ENCODE measurements around the gene CARD19.

Gene CARD19

DNA sequence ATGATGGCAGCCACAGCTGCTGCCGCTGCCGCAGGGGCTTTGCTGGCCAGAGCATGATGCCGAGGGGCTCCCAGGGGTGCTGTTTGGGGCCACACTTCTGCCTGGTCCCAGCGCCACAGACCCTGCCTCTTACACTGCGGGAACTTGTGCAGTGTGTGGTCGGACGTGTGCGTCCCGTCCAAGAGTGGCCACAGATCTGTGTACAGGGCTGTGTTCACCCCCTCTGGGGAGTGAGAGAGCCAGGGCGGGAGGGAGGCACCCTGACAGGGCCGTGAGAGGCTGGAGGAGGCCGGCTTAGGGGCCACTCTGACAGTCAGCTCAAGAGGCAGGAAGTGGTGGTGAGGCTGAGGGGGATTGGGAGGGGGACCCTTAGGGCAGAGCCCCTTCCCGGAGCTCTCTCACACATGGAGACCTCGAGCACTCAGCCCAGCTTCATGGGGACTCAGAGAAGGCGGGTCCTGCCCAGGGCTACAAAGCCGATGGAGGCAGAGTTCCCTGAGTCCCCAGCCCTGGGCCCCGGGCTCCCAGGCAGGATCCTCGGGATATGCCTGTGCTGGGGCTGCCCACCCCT, 13.1 kb upstream of the CARD19 start:
- Histone ChIP-seq H3K27ac (ENCODE audit: low read depth, low read length) (no peak overlapping the region), H3K4me3 (ENCODE audit: low read depth in 1 of 2, low read length in 2 of 2) (no peak overlapping the region)

DNA sequence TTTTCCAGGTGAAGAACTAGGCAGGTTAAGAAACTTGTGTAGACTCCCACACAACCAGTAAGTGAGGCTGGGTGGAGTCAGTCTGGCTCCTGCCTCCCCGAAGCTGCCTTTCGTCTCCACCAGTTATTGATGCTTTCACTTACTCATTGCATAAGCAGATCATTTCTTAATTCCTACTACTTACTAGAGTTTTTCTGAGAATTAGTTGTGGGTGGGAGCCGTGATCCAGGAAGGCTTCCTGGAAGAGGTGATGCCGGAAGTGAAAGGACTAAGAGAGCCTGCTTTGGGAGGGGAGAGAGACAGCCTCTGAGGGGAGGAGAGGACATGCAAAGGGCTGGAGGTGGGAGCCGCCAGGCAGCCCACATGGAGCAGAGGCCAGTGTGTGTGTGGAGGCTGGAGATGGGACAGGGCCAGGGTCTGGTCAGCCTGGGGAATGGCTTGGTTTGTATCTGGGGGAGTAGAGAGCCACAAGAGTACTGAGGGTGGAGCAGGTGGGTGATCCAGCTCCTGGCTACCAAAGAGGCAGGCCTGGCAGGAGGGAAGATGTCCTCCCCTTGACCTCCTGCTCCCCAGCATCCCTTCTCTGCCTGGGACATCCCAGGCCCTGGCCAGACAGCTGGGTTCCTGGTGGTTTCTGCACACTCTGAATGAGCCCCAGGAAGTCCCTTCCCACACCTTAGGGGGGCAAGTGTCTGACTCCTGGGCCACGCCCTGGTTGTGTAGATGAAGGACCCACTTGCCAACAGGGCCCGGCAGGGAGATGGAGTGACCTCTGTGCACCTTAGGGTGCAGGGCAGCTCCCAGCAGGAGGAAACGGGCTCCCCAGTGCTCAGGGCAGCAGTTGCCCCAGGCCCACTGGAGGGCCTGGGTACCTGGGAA, 12.2 kb upstream of the CARD19 start:
- H3K9me3 ChIP-seq (ENCODE audit: low read length), result no peaks in the 10 kb centered on the region
- no peaks in the 10 kb centered on the region for H3K27me3 ChIP-seq (ENCODE audit: control insufficient read depth in 1 of 2, insufficient read depth in 2 of 2, low read length in 2 of 2)
- no peak overlapping the region for H3K4me3 ChIP-seq (ENCODE audit: low read depth in 1 of 2, low read length in 2 of 2)
- no peaks in the 10 kb centered on the region for H3K36me3 ChIP-seq (ENCODE audit: insufficient read depth, low read length)
- H3K9ac ChIP-seq (ENCODE audit: low read length), result no peak overlapping the region
- no peak overlapping the region for H3K27ac ChIP-seq (ENCODE audit: low read depth, low read length)
- H3K4me1 ChIP-seq (ENCODE audit: insufficient read depth, low read length), result no peaks in the 10 kb centered on the region

More for the DNA sequence above, 13.1 kb upstream of the CARD19 start:
- no peaks in the 10 kb centered on the region for H3K4me1 ChIP-seq (ENCODE audit: insufficient read depth, low read length)
- H3K27me3 ChIP-seq (ENCODE audit: control insufficient read depth in 1 of 2, insufficient read depth in 2 of 2, low read length in 2 of 2), result no peaks in the 10 kb centered on the region
- H3K9me3 ChIP-seq (ENCODE audit: low read length), result no peaks in the 10 kb centered on the region
- H3K36me3 ChIP-seq (ENCODE audit: insufficient read depth, low read length), result no peaks in the 10 kb centered on the region
- H3K9ac ChIP-seq (ENCODE audit: low read length), result no peak overlapping the region

DNA sequence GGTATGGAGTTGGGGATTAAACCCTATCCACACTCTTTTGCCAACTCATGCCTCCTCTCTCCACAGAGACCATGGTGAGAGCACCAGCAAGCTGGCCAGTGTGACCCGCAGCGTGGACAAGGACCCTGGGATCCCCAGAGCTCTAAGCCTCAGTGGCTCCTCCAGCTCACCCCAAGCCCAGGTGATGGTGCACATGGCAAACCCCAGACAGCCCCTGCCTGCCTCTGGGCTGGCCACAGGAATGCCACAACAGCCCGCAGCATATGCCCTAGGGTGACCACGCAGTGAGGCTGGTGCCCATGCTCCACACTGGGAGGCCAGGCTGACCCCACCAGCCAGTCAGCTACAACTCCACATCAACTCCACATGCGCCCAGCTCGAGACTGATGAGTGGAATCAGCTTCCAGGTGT, 11.5 kb upstream of the CARD19 start:
- Histone ChIP-seq H3K36me3 (ENCODE audit: insufficient read depth, low read length) (no peaks in the 10 kb centered on the region), H3K4me1 (ENCODE audit: insufficient read depth, low read length) (no peaks in the 10 kb centered on the region), H3K4me3 (ENCODE audit: low read depth in 1 of 2, low read length in 2 of 2) (no peak overlapping the region), H3K27me3 (ENCODE audit: control insufficient read depth in 1 of 2, insufficient read depth in 2 of 2, low read length in 2 of 2) (no peaks in the 10 kb centered on the region), H3K27ac (ENCODE audit: low read depth, low read length) (no peak overlapping the region), H3K9ac (ENCODE audit: low read length) (no peak overlapping the region), H3K9me3 (ENCODE audit: low read length) (no peaks in the 10 kb centered on the region)

DNA sequence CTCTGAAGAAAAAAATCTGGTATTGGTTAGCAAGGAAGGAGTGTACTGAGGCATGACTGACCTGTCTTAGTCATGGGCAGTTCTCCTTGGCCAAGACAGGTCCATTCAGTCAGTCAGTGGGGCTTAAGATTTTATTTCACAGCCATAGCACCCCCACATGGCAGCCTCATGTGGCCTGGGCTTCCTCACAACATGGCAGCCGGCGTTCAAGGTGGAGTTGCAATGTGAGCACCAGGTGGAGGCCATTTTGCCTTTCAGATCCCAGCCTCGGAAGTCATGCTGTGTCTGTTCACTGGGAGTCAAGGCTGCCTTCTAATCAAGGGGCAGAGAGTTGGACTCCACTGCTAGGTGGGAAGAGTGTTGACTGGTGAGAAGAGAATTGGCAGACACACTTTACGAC, 10.3 kb upstream of the CARD19 start:
- Histone ChIP-seq H3K4me3 (ENCODE audit: low read depth in 1 of 2, low read length in 2 of 2) (no peak overlapping the region), H3K9ac (ENCODE audit: low read length) (no peak overlapping the region), H3K27me3 (ENCODE audit: control insufficient read depth in 1 of 2, insufficient read depth in 2 of 2, low read length in 2 of 2) (no peaks in the 10 kb centered on the region), H3K36me3 (ENCODE audit: insufficient read depth, low read length) (no peaks in the 10 kb centered on the region), H3K9me3 (ENCODE audit: low read length) (no peaks in the 10 kb centered on the region), H3K4me1 (ENCODE audit: insufficient read depth, low read length) (no peaks in the 10 kb centered on the region), H3K27ac (ENCODE audit: low read depth, low read length) (no peak overlapping the region)

DNA sequence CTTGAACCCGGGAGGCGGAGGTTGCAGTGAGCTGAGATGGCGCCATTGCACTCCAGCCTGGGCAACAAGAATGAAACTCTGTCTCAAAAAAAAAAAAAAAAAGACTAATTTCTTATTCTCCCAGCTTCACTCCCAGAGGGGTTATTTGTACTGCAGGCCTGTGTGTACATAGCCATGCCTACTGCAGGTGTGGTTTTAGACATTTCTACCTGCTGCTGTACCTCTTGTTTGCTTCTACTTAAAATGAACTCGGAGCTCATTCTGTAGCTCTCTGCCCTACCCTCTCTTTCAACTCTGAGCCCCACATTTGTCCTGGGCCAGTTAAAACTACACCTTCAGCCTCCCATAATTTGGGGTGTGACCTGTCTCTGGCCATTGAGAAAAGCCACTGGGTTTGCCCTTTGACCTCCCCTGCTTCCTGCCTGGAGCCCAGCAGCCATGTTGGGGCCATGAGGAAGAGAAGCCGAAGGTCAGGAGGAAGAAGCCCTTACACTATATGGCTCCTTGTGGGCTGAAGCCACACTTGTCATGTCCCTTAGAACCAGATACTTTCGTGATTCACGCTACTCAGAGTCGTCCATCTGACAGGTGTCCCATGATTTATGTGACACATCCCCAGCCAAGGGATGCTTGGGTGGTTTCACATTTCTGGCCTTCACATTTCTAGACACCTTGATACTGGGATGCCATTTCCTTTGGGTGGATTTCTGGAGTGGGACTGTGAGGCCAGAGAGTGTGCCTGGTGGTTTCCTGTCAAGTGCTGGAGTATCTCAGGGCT, 9.4 kb upstream of the CARD19 start:
- no peaks in the 10 kb centered on the region for H3K4me1 ChIP-seq (ENCODE audit: insufficient read depth, low read length)

DNA sequence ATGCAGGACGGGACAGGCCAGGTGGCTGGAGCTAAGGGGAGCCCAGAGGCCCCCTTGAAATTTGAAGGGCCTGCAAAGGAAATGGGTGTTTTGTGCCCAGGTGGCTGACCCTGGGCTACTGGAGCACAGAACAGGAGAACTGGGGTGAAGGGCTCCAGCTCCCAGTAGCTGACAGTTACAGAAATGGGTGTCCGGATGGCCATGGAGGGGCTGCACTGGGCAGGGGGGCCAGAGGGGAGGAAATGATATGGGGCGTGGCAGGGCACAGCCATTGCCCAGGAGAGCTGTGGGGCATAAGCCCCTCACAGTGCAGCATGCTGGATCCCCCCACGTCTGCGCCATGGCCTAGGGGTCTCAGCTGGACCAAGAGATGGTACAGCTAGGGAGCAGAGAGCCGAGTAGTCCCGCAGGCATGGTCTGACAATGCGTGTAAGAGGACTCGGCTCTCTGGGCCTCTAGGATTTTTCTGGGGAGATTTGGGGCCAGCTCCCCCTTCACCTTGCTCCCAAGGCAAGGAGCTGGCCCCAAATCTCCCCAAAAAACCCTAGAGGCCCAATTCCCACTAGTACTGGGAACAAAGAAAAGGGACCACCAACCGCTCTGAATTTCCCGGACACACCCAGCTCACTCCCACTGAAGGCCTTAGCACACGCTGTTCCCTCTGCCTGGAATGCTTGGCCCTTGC, 7.9 kb upstream of the CARD19 start:
- H3K4me1 ChIP-seq (ENCODE audit: insufficient read depth, low read length), result no peaks in the 10 kb centered on the region
- H3K4me3 ChIP-seq (ENCODE audit: low read depth in 1 of 2, low read length in 2 of 2), result no peak overlapping the region
- H3K27ac ChIP-seq (ENCODE audit: low read depth, low read length), result no peak overlapping the region
- H3K9ac ChIP-seq (ENCODE audit: low read length), result no peak overlapping the region
- H3K27me3 ChIP-seq (ENCODE audit: control insufficient read depth in 1 of 2, insufficient read depth in 2 of 2, low read length in 2 of 2), result no peaks in the 10 kb centered on the region
- no peaks in the 10 kb centered on the region for H3K36me3 ChIP-seq (ENCODE audit: insufficient read depth, low read length)
- H3K9me3 ChIP-seq (ENCODE audit: low read length), result no peaks in the 10 kb centered on the region

More for the DNA sequence above, 9.4 kb upstream of the CARD19 start:
- Histone ChIP-seq H3K27me3 (ENCODE audit: control insufficient read depth in 1 of 2, insufficient read depth in 2 of 2, low read length in 2 of 2) (no peaks in the 10 kb centered on the region), H3K9ac (ENCODE audit: low read length) (no peak overlapping the region), H3K4me3 (ENCODE audit: low read depth in 1 of 2, low read length in 2 of 2) (no peak overlapping the region), H3K9me3 (ENCODE audit: low read length) (no peaks in the 10 kb centered on the region), H3K27ac (ENCODE audit: low read depth, low read length) (no peak overlapping the region), H3K36me3 (ENCODE audit: insufficient read depth, low read length) (no peaks in the 10 kb centered on the region)

DNA sequence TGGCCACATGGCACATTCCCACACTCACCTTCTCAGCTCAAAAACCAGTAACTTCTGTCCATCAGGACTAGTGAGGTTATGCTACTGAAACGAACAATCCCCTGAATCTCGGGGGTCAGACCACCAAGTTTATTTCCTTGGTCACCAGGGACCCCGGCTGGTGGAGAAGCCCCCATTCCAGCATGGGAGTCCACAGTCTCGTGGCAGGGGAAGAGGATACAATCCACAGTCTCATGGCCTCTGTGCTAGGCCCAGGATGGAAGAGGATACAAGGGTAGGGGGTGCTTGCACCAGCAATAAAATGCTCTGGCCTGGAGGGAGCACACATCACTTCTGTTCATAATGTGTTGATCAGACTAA, 7.4 kb upstream of the CARD19 start:
- no peak overlapping the region for H3K27ac ChIP-seq (ENCODE audit: low read depth, low read length)
- no peaks in the 10 kb centered on the region for H3K9me3 ChIP-seq (ENCODE audit: low read length)
- H3K4me3 ChIP-seq (ENCODE audit: low read depth in 1 of 2, low read length in 2 of 2), result no peak overlapping the region
- no peaks in the 10 kb centered on the region for H3K4me1 ChIP-seq (ENCODE audit: insufficient read depth, low read length)
- H3K27me3 ChIP-seq (ENCODE audit: control insufficient read depth in 1 of 2, insufficient read depth in 2 of 2, low read length in 2 of 2), result no peaks in the 10 kb centered on the region
- H3K36me3 ChIP-seq (ENCODE audit: insufficient read depth, low read length), result no peaks in the 10 kb centered on the region
- no peak overlapping the region for H3K9ac ChIP-seq (ENCODE audit: low read length)

DNA sequence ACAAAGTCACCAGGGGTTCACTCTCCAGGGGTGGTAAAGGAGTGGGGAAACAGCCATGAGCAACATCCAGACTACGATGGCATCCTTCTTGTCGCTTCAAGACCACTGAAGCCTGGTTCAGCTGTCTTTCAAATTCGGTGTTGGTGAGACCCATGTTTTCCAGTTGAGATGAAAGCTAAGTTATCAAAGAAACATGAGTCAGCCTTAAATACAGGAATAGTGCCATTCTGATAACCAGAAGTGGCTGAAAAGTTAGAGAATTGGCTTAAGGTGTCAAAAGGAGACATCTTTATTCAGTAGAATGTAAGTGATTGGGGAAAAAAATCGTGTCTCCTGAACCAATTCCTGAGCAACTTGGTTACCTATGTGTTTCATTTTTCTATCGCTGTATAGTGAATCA, 7.0 kb upstream of the CARD19 start:
- H3K4me1 ChIP-seq (ENCODE audit: insufficient read depth, low read length), result no peaks in the 10 kb centered on the region
- no peaks in the 10 kb centered on the region for H3K36me3 ChIP-seq (ENCODE audit: insufficient read depth, low read length)
- H3K27me3 ChIP-seq (ENCODE audit: control insufficient read depth in 1 of 2, insufficient read depth in 2 of 2, low read length in 2 of 2), result no peaks in the 10 kb centered on the region
- H3K9ac ChIP-seq (ENCODE audit: low read length), result no peak overlapping the region
- no peak overlapping the region for H3K4me3 ChIP-seq (ENCODE audit: low read depth in 1 of 2, low read length in 2 of 2)
- H3K9me3 ChIP-seq (ENCODE audit: low read length), result no peaks in the 10 kb centered on the region
- H3K27ac ChIP-seq (ENCODE audit: low read depth, low read length), result no peak overlapping the region

DNA sequence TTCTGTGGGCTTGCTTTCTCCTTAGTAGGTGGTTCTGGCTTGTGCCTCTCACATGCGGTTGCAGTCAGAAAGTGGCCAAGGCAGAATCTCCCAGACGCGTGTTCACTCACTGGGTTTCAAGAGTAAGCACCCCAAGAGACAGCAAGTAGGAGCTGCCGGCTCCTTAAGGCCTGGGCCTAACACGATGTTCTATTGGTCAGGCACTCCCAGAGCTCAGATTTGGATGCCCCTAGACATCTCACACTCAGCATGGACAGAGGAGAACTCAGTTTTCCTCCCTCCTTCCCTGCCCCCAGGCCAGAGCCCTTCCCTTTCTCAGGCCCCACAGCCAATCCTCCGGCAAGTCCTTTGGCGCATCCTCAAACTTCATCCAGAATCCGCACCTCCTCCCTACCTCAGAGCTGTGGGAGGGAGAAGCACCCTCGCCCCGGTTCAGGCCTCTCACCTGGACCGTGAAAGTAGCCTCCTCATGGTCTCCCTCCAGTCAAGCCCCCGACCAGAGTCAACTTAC, 6.5 kb upstream of the CARD19 start:
- H3K4me3 ChIP-seq (ENCODE audit: low read depth in 1 of 2, low read length in 2 of 2), result no peak overlapping the region
- H3K4me1 ChIP-seq (ENCODE audit: insufficient read depth, low read length), result peaks cover 5% of the 10 kb centered on the region
- no peaks in the 10 kb centered on the region for H3K9me3 ChIP-seq (ENCODE audit: low read length)
- H3K9ac ChIP-seq (ENCODE audit: low read length), result no peak overlapping the region
- no peak overlapping the region for H3K27ac ChIP-seq (ENCODE audit: low read depth, low read length)
- no peaks in the 10 kb centered on the region for H3K27me3 ChIP-seq (ENCODE audit: control insufficient read depth in 1 of 2, insufficient read depth in 2 of 2, low read length in 2 of 2)
- H3K36me3 ChIP-seq (ENCODE audit: insufficient read depth, low read length), result no peaks in the 10 kb centered on the region

DNA sequence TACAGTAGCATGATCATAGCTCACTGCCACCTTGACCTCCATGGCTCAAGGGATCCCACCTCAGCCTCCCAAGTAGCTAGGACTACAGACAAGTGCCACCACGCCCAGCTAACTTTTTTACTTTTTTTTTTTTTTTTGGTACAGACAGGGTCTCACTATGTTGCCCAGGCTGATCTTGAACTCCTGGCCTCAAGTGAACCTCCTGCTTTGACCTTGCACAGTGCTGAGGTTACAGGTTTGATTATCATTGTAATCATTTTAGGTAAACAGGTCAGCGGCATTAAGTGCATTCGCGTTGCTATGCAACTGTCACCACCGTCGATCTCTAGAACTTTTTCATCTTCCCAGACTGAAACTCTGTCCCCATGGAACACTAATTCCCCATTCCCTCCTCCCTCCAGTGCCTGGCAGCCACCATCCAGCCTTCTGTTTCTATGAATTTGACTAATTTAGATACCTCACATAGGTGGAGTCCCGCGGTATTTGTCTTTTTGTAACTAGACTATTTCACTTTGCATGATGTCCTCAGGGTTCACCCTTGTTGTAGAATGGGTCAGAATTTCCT, 5.8 kb upstream of the CARD19 start:
- H3K9me3 ChIP-seq (ENCODE audit: low read length), result no peaks in the 10 kb centered on the region
- H3K9ac ChIP-seq (ENCODE audit: low read length), result no peak overlapping the region
- peaks cover 11% of the 10 kb centered on the region for H3K4me1 ChIP-seq (ENCODE audit: insufficient read depth, low read length)
- no peaks in the 10 kb centered on the region for H3K36me3 ChIP-seq (ENCODE audit: insufficient read depth, low read length)
- no peaks in the 10 kb centered on the region for H3K27me3 ChIP-seq (ENCODE audit: control insufficient read depth in 1 of 2, insufficient read depth in 2 of 2, low read length in 2 of 2)
- H3K27ac ChIP-seq (ENCODE audit: low read depth, low read length), result no peak overlapping the region
- H3K4me3 ChIP-seq (ENCODE audit: low read depth in 1 of 2, low read length in 2 of 2), result no peak overlapping the region

DNA sequence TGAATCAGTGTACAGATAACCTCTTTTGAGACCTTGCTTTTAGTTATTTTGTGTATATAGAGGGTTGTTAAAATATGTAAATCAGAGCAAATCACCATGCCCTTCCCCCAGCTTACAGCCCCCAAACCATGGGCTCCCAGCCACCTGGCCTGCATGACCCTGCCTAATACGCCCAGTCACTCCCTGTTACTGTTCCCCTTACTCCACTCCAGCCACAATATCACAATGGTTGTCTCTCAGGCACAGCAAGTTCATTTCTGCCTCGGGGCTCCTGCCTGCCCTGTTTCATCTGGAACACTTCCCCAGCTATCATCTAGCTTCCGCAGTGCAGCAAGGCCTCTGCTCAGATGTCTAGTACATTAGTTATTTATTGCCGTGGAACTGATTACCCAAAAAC, 5.0 kb upstream of the CARD19 start:
- Histone ChIP-seq H3K9ac (ENCODE audit: low read length) (no peak overlapping the region), H3K36me3 (ENCODE audit: insufficient read depth, low read length) (no peaks in the 10 kb centered on the region), H3K27me3 (ENCODE audit: control insufficient read depth in 1 of 2, insufficient read depth in 2 of 2, low read length in 2 of 2) (no peaks in the 10 kb centered on the region), H3K4me1 (ENCODE audit: insufficient read depth, low read length) (peaks cover 11% of the 10 kb centered on the region), H3K9me3 (ENCODE audit: low read length) (no peaks in the 10 kb centered on the region), H3K4me3 (ENCODE audit: low read depth in 1 of 2, low read length in 2 of 2) (no peak overlapping the region), H3K27ac (ENCODE audit: low read depth, low read length) (no peak overlapping the region)
